SU-DHL-6 (cell line): Measurements from ENCODE around the gene WDR7.

Experiments
- H2AFZ ChIP-seq: fragments of 200-600 bp; sonication (generic); 2 replicates; pipeline ENCODE4 v1.6.1; 2014; ENCODE audit warnings: low read depth, mild to moderate bottlenecking, moderate library complexity, mixed read lengths, antibody characterized with exemption, low read length; ENCODE audit not compliant: severe bottlenecking
- H3F3A ChIP-seq: fragments of 200-600 bp; shearing (Covaris generic); 2 replicates; pipeline ENCODE4 v1.6.0; 2016; ENCODE audit warnings: antibody characterized with exemption, mild to moderate bottlenecking; ENCODE audit not compliant: insufficient read depth
- H3K27ac ChIP-seq: fragments of 200-600 bp; sonication (generic); 2 replicates; pipeline ENCODE4 v1.5.1; 2016; ENCODE audit warnings: low read depth, mild to moderate bottlenecking, low read length, moderate library complexity, mixed read lengths
- H3K27me3 ChIP-seq: fragments of 200-600 bp; sonication (generic), shearing (Covaris generic); 2 replicates; pipeline ENCODE4 v1.6.0; 2014; ENCODE audit warnings: mild to moderate bottlenecking, low read length
- H3K36me3 ChIP-seq: fragments of 200-600 bp; sonication (generic); 2 replicates; pipeline ENCODE4 v1.6.1; 2014; ENCODE audit warnings: mild to moderate bottlenecking, low read length, mixed read lengths
- H3K4me2 ChIP-seq: fragments of 300-600, 200-600 bp; shearing (Covaris generic), sonication (generic); 2 replicates; pipeline ENCODE4 v1.6.0; 2014; ENCODE audit warnings: low read length, low read depth, mild to moderate bottlenecking; ENCODE audit not compliant: poor library complexity, severe bottlenecking
- H3K4me3 ChIP-seq: fragments of 200-600 bp; sonication (generic); 2 replicates; pipeline ENCODE4 v1.5.1; 2014; ENCODE audit warnings: antibody characterized with exemption, low read length, mild to moderate bottlenecking, mixed read lengths; ENCODE audit not compliant: insufficient read depth, poor library complexity, severe bottlenecking
- H3K79me2 ChIP-seq: fragments of 200-600 bp; sonication (generic); 2 replicates; pipeline ENCODE4 v1.6.1; 2014; ENCODE audit warnings: mild to moderate bottlenecking, low read length, moderate library complexity; ENCODE audit not compliant: insufficient read depth
- H3K9ac ChIP-seq: fragments of 200-600 bp; sonication (generic); 2 replicates; pipeline ENCODE4 v1.7.0; 2014; ENCODE audit warnings: mild to moderate bottlenecking, low read length
- H3K9me2 ChIP-seq: fragments of 200-600 bp; sonication (generic); replicated peaks from 2 replicates; pipeline ENCODE4 v1.6.1; 2014; ENCODE audit warnings: low read length; ENCODE audit not compliant: insufficient read depth
- H3K9me3 ChIP-seq: fragments of 200-600 bp; sonication (generic); 2 replicates; pipeline ENCODE4 v1.6.1; 2014; ENCODE audit warnings: low read length, mixed read lengths; ENCODE audit not compliant: insufficient read depth
- H4K20me1 ChIP-seq: fragments of 200-600 bp; sonication (generic); 2 replicates; pipeline ENCODE4 v1.6.1; 2014; ENCODE audit warnings: low read depth, mild to moderate bottlenecking, antibody characterized with exemption, low read length, moderate library complexity, mixed read lengths
- EZH2phosphoT487 ChIP-seq: fragments of 200-600 bp; sonication (generic), shearing (Covaris generic); conservative IDR thresholded peaks from 2 replicates; pipeline ENCODE4 v1.6.1; 2018; ENCODE audit warnings: mild to moderate bottlenecking, antibody characterized with exemption, low read length, moderate library complexity, mixed read lengths
- TF ChIP-seq, protein P1 (sequence below): fragments of 200-600 bp; sonication (generic); IDR thresholded peaks from one replicate; pipeline ENCODE4 v1.5.1; 2017; ENCODE audit warnings: antibody characterized with exemption, mild to moderate bottlenecking, low read length, moderate library complexity; ENCODE audit not compliant: insufficient read depth, poor library complexity, severe bottlenecking

WDR7 gene

DNA sequence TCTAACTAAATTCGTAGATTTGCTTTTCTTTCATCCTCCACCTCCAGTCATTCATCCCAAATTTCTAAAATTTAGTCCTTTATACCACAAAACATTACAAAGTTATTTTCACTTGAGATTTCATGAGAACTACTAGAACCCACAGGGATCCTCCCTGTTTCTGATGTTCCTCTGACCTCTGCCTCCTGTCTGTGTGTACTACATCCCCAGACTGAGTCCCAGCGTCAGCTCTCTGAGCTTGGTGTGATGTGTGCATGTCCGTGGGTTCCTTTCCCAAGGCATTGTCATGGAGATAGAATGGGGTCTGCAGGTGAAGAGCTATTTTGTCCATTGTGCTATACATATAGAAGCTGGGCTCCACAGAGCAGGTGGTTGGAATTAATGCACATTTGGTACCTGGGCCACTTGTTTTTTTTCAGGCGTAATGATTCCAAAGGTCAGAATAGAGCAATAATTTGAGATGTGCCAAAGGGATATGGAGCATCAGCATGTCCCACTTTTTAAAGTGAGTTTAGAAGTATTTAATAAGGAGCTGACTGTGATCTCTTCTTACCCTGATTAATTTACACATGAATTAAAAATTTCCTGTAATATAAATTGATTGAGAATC is 344.5 kb downstream of the WDR7 start:
- Histone ChIP-seq H3F3A (no peaks in the 10 kb centered on the region), H3K9ac (no peak overlapping the region), H3K79me2 (no peaks in the 10 kb centered on the region), H3K36me3 (no peaks in the 10 kb centered on the region), H3K27me3 (no peaks in the 10 kb centered on the region), H3K9me3 (no peaks in the 10 kb centered on the region), H3K4me3 (no peak overlapping the region), H3K4me2 (no peak overlapping the region), H3K9me2 (no peaks in the 10 kb centered on the region), H3K27ac (no peak overlapping the region), H4K20me1 (peaks cover 5% of the 10 kb centered on the region; the same call in 1 of the 2 replicates), H2AFZ (no peak overlapping the region)
- TF ChIP-seq EZH2phosphoT487: no peak
- TF ChIP-seq, protein P1, sequence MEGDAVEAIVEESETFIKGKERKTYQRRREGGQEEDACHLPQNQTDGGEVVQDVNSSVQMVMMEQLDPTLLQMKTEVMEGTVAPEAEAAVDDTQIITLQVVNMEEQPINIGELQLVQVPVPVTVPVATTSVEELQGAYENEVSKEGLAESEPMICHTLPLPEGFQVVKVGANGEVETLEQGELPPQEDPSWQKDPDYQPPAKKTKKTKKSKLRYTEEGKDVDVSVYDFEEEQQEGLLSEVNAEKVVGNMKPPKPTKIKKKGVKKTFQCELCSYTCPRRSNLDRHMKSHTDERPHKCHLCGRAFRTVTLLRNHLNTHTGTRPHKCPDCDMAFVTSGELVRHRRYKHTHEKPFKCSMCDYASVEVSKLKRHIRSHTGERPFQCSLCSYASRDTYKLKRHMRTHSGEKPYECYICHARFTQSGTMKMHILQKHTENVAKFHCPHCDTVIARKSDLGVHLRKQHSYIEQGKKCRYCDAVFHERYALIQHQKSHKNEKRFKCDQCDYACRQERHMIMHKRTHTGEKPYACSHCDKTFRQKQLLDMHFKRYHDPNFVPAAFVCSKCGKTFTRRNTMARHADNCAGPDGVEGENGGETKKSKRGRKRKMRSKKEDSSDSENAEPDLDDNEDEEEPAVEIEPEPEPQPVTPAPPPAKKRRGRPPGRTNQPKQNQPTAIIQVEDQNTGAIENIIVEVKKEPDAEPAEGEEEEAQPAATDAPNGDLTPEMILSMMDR: no peak

DNA sequence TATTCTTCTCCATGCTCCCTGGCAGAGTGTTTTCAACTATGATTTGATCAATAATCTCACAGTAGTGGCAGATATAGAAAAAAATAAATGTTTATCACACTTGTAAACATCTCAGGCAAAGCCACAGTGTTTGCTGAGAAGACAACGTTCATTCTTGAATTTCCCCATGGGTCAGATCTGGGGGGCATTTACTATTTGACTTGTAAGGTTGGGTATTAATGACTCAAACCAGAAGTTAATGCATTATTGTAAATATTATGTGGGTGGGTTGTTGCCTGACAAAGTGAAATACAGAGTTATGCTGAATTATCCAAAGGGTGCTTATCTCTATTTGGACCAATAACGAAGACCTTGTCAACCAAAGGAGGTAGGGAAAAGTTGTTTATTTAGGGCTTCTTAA is 346.0 kb downstream of the WDR7 start:
- Histone ChIP-seq H3K27ac (no peak overlapping the region), H3K9me3 (no peaks in the 10 kb centered on the region), H2AFZ (no peak overlapping the region), H3K4me3 (no peak overlapping the region), H3K27me3 (no peaks in the 10 kb centered on the region), H3K9me2 (no peaks in the 10 kb centered on the region), H3K4me2 (no peak overlapping the region), H3K9ac (no peak overlapping the region), H3K36me3 (no peaks in the 10 kb centered on the region), H3F3A (no peaks in the 10 kb centered on the region), H3K79me2 (no peaks in the 10 kb centered on the region), H4K20me1 (peaks cover 5% of the 10 kb centered on the region; the same call in 1 of the 2 replicates)
- TF ChIP-seq EZH2phosphoT487: no peak
- TF ChIP-seq, protein P1: no peak

DNA sequence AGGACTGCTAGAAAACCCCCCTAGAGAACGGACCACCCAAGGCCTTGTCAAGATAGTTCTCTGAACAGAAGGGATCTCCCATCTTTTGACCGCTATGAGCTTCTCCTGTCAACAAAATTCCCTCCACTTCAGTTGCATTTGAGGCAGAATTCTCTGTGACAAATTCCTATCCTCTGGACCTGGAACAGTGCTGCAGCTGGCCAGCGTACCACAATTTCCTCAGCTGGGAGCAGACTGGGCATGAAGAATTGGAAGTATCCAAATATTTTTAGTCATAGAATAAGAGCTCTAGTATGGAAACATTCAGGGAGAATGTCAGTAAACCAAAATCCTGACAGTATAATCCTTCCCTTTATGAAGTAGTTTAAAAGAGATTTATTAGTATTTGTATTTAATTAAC is 348.7 kb downstream of the WDR7 start:
- H2AFZ ChIP-seq: no peak overlapping the region
- no peaks in the 10 kb centered on the region for H3K9me2 ChIP-seq
- H3K9me3 ChIP-seq: no peaks in the 10 kb centered on the region
- no peak overlapping the region for H3K9ac ChIP-seq
- no peak overlapping the region for H3K4me3 ChIP-seq
- TF ChIP-seq EZH2phosphoT487: no peak
- TF ChIP-seq, protein P1: no peak
- H4K20me1 ChIP-seq: peaks cover 5% of the 10 kb centered on the region; the same call in 1 of the 2 replicates
- H3K4me2 ChIP-seq: no peak overlapping the region
- no peaks in the 10 kb centered on the region for H3K36me3 ChIP-seq
- no peaks in the 10 kb centered on the region for H3K79me2 ChIP-seq
- H3K27ac ChIP-seq: no peak overlapping the region
- H3F3A ChIP-seq: no peaks in the 10 kb centered on the region
- H3K27me3 ChIP-seq: no peaks in the 10 kb centered on the region
